HK-2 (cell line): ENCODE data around the gene UBAP1L.
"Not testable (repeated sequence)": the region's sequence is repeated elsewhere in the genome, so short reads cannot be mapped to it uniquely, and the experiment has no call there.

Source experiments
- DNase-seq: peaks from one replicate; pipeline ENCODE4 v3.0.0-alpha.2; 2018; ENCODE audit not compliant: unreplicated experiment

UBAP1L gene

DNA sequence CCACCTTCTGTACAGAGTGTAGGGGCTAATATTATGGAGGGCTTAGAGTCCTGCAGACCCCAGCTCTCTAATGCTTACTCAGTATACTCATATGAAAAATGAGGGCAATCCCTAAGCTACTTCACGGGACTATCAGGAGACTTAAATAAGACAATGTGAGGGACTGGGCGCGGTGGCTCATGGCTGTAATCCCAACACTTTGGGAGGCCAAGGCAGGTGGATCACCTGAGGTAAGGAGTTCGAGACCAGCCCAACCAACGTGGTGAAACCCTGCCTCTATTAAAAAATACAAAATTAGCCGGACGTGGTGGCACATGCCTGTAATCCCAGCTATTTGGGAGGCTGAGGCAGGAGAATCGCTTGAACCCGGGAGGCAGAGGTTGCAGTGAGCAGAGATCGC is 15.2 kb downstream of the UBAP1L start:
- not testable (repeated sequence) for DNase-seq

GRCh38 chr15:65099336-65099735 is 15.7 kb downstream of the UBAP1L start:
- DNase-seq: no peak

- no peak for DNase-seq
Measured at GRCh38 chr15:65097651-65098263, 17.2 kb downstream of the UBAP1L start.

- no peak for DNase-seq
Measured at GRCh38 chr15:65096481-65097385, 18.3 kb downstream of the UBAP1L start.

- no peak for DNase-seq
Measured at GRCh38 chr15:65095747-65096104, 19.3 kb downstream of the UBAP1L start.

GRCh38 chr15:65095011-65095746 is 19.8 kb downstream of the UBAP1L start:
- no peak for DNase-seq

- DNase-seq: no peak
Measured at GRCh38 chr15:65094294-65094995, 20.6 kb downstream of the UBAP1L start.

- DNase-seq: not testable (repeated sequence)
Measured at GRCh38 chr15:65093793-65094170, 21.2 kb downstream of the UBAP1L start.

DNA sequence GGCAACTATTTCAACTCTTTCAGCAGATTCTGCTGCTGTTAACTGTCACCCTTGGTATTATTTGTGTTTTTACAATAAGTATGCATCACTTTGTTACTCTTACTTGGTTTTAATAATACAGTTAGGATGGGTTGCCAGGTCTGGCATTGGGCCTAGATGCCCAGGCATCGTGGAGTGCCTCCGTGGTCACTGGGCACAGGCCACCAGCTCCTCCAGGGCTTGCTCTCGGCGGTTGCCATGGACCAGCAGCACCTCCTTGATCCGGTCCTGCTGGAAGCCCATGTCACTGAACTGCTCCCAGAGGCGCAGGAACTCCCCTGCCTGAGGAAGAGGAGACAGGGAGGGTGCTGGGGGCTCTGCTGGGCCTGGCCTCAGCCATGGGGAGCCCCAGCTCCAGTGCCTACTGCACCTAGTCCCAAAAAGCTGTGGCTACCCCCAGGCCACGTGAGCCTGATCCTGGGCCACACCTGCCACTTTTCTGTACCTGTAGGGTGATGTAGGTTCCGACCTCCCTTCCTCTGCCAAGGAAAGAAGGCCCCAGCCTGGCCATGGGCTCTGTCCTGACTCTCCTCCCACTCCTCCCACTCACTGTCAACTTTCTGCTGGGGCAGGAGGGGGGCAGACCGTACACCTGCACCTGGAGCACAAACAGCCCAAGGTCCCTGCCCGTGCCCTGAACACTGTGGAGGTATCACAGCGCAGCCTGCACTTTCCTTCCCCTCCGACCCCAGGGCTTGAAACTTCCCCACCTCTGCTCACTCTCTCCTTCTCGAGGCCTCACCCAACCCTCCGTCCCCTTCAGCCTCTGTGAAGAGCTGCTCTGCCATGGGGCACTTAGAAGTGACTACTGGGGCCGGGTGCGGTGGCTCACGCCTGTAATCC is 21.8 kb downstream of the UBAP1L start:
- DNase-seq: no peak

DNA sequence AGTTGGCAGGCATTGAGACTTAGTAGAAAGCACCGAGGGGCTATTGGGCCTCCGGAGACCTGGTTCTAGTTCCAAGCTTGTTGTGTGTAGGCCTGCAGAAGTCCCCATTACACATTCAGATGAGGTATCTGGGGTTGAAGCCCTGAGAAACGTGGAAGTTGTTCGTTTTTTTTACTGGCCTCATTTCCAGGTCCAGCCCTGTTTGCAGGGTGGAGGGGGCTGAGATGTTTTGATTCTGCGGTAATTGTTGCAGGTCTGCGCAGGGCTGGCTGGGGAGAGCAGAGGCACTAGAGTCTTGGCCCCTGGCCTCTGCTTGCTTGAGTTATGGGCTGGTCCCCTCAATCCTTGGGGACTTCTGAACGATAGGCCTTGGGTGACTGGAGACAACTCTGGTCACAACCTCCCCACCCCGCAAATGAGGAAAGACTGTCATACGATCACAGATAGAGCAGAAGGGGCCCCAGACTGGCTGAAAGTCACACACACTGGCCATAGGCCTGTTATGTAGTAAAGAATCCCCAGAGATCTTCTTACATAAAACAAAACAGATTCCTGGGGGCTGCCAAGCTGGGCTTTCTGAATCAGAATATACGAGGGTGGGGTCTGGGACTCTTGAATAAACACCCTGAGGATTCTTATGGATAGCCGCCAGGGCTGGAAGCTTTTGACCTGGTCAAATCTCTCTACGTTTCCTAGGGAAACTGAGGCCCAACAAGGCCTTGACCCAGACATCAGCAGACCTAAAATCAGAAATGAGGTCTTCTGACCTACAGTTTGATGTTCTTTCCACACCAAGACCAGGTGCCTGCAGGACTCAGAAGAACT is 22.8 kb downstream of the UBAP1L start:
- no peak for DNase-seq

DNA sequence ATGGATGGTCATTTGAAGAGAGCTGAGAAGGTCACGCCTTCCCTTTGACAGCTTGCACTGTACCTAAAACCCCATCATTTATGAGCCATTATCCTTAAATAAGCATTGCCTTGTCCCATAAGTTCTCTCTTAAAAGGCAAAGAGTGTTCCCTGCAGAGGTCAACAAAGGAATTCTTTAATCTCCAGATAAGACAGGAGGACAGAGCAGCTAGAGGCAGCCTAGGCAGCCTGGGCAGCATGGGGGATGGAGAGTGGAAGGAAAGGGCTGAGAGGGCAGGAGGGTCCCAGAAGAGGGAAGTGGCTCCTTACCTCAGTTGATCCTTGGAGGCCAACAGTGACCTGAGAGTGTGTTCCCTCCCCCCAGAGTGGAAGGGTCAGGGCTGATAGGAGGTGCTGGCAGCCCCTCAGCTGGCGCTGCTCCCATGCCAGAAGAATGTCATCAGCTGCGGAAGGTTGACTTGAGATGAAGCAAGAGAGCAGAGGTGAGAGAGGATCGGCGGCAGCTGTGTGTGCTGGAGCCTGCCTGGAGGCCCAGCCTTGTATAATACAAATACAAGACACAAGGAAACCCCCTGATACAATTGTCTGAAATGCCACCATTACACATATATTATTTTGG is 25.7 kb downstream of the UBAP1L start:
- no peak for DNase-seq

DNA sequence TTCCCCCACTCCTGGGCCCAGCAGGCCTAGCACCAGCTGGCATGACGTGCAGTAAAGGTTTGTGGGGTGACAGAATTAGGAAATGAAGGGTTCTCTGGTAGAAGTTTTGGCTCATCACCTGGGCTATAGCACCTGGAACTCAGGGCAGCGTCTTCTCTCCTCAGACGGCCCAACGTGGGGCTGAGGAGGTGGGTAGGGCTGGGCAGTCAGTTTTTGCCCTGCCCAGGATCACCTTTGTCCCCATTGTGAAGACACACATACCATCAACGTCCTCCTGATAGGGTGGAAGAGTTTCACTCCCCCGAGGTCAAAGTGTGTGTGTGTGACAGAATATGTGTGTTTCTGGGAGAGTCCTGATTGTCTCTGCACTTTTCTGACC is 26.4 kb downstream of the UBAP1L start:
- no peak for DNase-seq

DNA sequence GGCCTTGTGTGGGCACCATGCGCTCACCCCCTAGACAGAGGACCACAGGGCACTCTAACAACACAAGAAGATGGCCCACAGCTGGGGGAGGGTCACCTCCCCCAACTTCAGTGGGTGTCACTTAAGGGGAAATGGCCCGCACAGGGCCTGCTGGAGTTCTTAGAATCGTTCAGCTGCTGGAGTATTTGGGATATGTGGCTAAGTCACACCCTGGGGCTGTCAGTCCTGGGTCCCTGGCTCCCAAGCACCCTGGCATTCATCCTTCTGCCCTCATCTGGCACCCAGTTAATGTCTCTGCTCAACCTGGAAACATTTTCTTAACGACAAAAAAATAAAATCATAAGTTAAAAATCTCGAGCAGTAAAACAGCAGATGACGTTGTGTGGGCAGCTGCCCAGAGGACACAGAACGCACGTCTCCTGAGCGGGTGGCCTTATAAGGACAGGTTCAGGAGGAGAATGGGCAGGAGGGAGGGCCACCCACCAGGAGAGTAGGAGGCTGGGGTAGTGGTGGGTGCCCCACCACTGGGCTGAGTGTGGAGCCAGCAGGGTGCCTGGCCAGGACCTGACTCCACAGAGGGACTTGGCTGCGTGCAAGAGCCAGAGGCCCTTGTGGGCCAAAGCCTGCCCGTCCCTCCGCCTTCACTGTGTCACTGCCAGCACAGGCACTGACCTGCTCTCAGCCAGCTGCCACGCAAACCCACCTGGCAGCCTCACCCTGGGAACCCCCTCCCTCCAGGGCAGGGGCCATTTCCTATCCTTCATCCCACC is 26.9 kb downstream of the UBAP1L start:
- no peak for DNase-seq

DNA sequence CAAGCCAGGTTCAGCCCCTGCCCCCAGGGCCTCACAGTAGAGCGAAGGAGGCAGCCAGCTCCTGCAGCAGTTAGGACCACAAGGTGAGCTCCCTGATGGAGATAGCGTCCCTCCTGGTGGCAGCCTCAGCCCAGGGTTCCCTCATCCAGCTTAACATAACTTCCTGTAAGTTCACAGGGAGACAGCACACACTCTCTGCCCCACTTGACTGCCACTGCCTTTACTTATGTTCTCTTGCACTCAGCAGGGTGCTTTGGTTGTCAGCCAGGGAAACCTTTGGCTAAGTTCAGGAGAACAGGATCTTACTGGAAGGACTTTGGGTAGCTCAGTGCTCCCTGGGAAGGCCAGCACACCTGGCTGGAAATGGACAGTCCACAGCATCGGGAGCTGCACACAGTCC is 27.6 kb downstream of the UBAP1L start:
- no peak for DNase-seq

DNA sequence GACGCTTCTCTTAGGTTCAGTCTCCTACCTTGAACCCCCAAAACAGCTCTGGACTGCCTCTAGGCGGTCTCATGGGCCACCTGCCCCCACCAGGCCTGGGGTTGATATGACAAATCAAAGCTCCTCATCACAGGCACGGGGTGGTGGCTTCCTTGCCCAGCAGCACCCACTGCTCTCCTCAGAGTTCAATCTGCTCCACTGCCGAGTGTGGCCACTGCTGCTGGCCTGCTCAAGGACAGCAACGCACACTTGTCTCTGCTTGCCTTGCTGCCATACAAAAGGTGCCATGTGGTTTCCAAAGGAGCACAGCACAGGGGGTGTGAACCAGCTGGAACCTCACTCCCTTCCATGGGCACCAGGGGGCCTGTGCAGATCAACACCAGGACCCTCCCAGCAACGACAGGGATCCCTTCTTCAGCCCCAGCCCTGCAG is 28.3 kb downstream of the UBAP1L start:
- DNase-seq: no peak

- peak; percentile 26 for DNase-seq
Measured at GRCh38 chr15:65085990-65086679, 28.9 kb downstream of the UBAP1L start.

- no peak for DNase-seq
Measured at GRCh38 chr15:65085207-65085753, 29.7 kb downstream of the UBAP1L start.
